Forelimb muscle (tissue), 1 donor: ENCODE measurements around the gene RBBP6. TPM values are rescaled to one million over a fixed set of nuclear protein-coding genes. Genes with fewer than 3 reads are reported as not detected.

Experiments
- polyA plus RNA-seq: library from polyadenylated mRNA; unstranded; fragments of 120-200 nt; gene quantifications from one replicate; pipeline ENCODE4 v1.2.1, GENCODE V29; 2013; ENCODE audit not compliant: insufficient read length

The RBBP6 gene
- polyA plus RNA-seq, 1 donor = 38.8 TPM

Other genes with a start within 250 kb of the RBBP6 start
- gene TNRC6A, start 190.1 kb downstream of the RBBP6 start, polyA plus RNA-seq = 32.9 TPM